HepG2 (cell line): ENCODE results near the gene MRFAP1L1. TPM values are rescaled to one million over a fixed set of nuclear protein-coding genes. Genes with fewer than 3 reads are reported as not detected.

ENCODE experiments used
- FOXC1 ChIP-seq: sonication (generic); formaldehyde crosslinking; IDR thresholded peaks from 2 replicates; pipeline ENCODE4 v1.8.0; 2022; ENCODE audit warnings: mild to moderate bottlenecking, missing genetic modification reagents, borderline replicate concordance
- FOXJ3 ChIP-seq: sonication (generic); formaldehyde crosslinking; IDR thresholded peaks from 2 replicates; pipeline ENCODE4 v1.4.0; 2020; ENCODE audit warnings: missing genetic modification reagents, mild to moderate bottlenecking, borderline replicate concordance
- KIAA2018 ChIP-seq: sonication (generic); formaldehyde crosslinking; IDR thresholded peaks from 2 replicates; pipeline ENCODE4 v1.5.0; 2020; ENCODE audit warnings: mild to moderate bottlenecking, missing genetic modification reagents, borderline replicate concordance
- NCOA2 ChIP-seq: sonication (generic); formaldehyde crosslinking; IDR thresholded peaks from 2 replicates; pipeline ENCODE4 v1.8.0; 2022; ENCODE audit warnings: inconsistent platforms
- ONECUT2 ChIP-seq: sonication (generic); formaldehyde crosslinking; IDR thresholded peaks from 2 replicates; pipeline ENCODE4 v1.4.0; 2020; ENCODE audit warnings: missing genetic modification reagents
- SOX13 ChIP-seq, 3 experiments: fragments of 450-650 bp in 1 of 3; sonication (generic) in 1 of 3; formaldehyde crosslinking in 1 of 3; IDR thresholded peaks in 2 of 3; conservative IDR thresholded peaks in 1 of 3; 2 replicates each; pipeline versions ENCODE4 v1.5.0 to v1.6.1; 2016 to 2020; ENCODE audit warnings: antibody characterized with exemption in 1 of 3, mild to moderate bottlenecking in 1 of 3, missing compliant biosample characterization in 1 of 3, missing genetic modification reagents in 1 of 3, moderate library complexity in 1 of 3
- TCF12 ChIP-seq, 2 experiments: fragments of 450-650 bp in 1 of 2; sonication (generic) in 1 of 2; formaldehyde crosslinking in 1 of 2; IDR thresholded peaks; 2 replicates each; pipeline versions ENCODE4 v1.6.1 to v1.8.0; 2017 to 2022; ENCODE audit warnings: antibody characterized with exemption in 1 of 2, mild to moderate bottlenecking in 1 of 2, missing genetic modification reagents in 1 of 2, moderate library complexity in 1 of 2
- TCF7 ChIP-seq: sonication (generic); IDR thresholded peaks from 2 replicates; pipeline ENCODE4 v1.6.1; 2016; ENCODE audit warnings: antibody characterized with exemption, low read depth
- ZBTB38 ChIP-seq: sonication (generic); formaldehyde crosslinking; IDR thresholded peaks from 2 replicates; pipeline ENCODE4 v1.5.1; 2020; ENCODE audit warnings: mild to moderate bottlenecking, missing genetic modification reagents
- ZBTB7B ChIP-seq: sonication (generic); formaldehyde crosslinking; IDR thresholded peaks from 2 replicates; pipeline ENCODE4 v1.4.0; 2020; ENCODE audit warnings: missing genetic modification reagents
- ZFP62 ChIP-seq: sonication (generic); formaldehyde crosslinking; IDR thresholded peaks from 2 replicates; pipeline ENCODE4 v1.4.0; 2020; ENCODE audit warnings: missing genetic modification reagents
- ZNF296 ChIP-seq: sonication (generic); formaldehyde crosslinking; conservative IDR thresholded peaks from 2 replicates; pipeline ENCODE4 v1.5.0; 2020; ENCODE audit warnings: mild to moderate bottlenecking, missing genetic modification reagents
- ZNF335 ChIP-seq: sonication (generic); formaldehyde crosslinking; IDR thresholded peaks from 2 replicates; pipeline ENCODE4 v1.4.0; 2020; ENCODE audit warnings: missing genetic modification reagents
- ZNF777 ChIP-seq: sonication (generic); formaldehyde crosslinking; IDR thresholded peaks from 2 replicates; pipeline ENCODE4 v1.4.0; 2020; ENCODE audit warnings: missing genetic modification reagents
- ZNF891 ChIP-seq: sonication (generic); formaldehyde crosslinking; IDR thresholded peaks from 2 replicates; pipeline ENCODE4 v1.5.0; 2020; ENCODE audit warnings: mild to moderate bottlenecking, missing genetic modification reagents
- polyA plus RNA-seq, 8 experiments: library from polyadenylated mRNA; depleted of rRNA in 3 of 8; stranded (reverse) in 7 of 8; unstranded in 1 of 8; fragments of >200 nt; fragmentation: Illumina TruSeq in 4 of 8; extraction: Trizol in 4 of 8; gene quantifications; 2 replicates each; pipeline versions ENCODE4 v1.2.1 to v1.2.3, GENCODE V29; 2011 to 2016; ENCODE audit warnings: low read depth in 4 of 8, missing spikeins in 1 of 8, mixed read lengths in 1 of 8; ENCODE audit not compliant: insufficient read depth in 1 of 8
- total RNA-seq, 5 experiments: library from RNA; depleted of rRNA; stranded (reverse); fragments of >200 nt; fragmentation: Illumina TruSeq; extraction: Trizol; gene quantifications; 2 replicates each; pipeline ENCODE4 v1.2.3, GENCODE V29; 2016; ENCODE audit warnings: low read depth in 1 of 5
- TF ChIP-seq, protein P1 (sequence below): sonication (generic); formaldehyde crosslinking; IDR thresholded peaks from 2 replicates; pipeline ENCODE4 v1.4.0; 2020; ENCODE audit warnings: low read depth, missing genetic modification reagents

The MRFAP1L1 gene
- total and polyA plus RNA-seq, 2 of the 13 experiments (the other 11 are each of a cell fraction or from before 2014, with no cell fraction given) = 44.8 to 76.6 TPM

- TF ChIP-seq KIAA2018 (CRISPR knock-in tag) = no peak
- 0 out of 2 replicates have a peak, but pooled peaks have one; percentile 20 for TF ChIP-seq SOX13 (IDR thresholded peaks at IDR 0.05)
- TF ChIP-seq SOX13 (CRISPR knock-in tag; conservative IDR thresholded peaks at IDR 0.05 in 1 of 2, IDR thresholded peaks at IDR 0.05 in 1 of 2) = peak in 1 of 2 experiments; percentile 79; a peak in 2 of 4 replicates
- TF ChIP-seq ZFP62 (CRISPR knock-in tag) = no peak
- TF ChIP-seq NCOA2 (CRISPR knock-in tag) = peak; percentile 70; the same call in 1 of the 2 replicates
- TF ChIP-seq ZNF891 (CRISPR knock-in tag) = no peak
- peak; percentile 60; the same call in 1 of the 2 replicates for TF ChIP-seq FOXJ3 (CRISPR knock-in tag)
- peak; percentile 69; the same call in 1 of the 2 replicates for TF ChIP-seq ZNF335 (CRISPR knock-in tag)
- TF ChIP-seq ZNF777 (CRISPR knock-in tag) = 0 out of 2 replicates have a peak, but pooled peaks have one; percentile 43
- TF ChIP-seq, protein P1, sequence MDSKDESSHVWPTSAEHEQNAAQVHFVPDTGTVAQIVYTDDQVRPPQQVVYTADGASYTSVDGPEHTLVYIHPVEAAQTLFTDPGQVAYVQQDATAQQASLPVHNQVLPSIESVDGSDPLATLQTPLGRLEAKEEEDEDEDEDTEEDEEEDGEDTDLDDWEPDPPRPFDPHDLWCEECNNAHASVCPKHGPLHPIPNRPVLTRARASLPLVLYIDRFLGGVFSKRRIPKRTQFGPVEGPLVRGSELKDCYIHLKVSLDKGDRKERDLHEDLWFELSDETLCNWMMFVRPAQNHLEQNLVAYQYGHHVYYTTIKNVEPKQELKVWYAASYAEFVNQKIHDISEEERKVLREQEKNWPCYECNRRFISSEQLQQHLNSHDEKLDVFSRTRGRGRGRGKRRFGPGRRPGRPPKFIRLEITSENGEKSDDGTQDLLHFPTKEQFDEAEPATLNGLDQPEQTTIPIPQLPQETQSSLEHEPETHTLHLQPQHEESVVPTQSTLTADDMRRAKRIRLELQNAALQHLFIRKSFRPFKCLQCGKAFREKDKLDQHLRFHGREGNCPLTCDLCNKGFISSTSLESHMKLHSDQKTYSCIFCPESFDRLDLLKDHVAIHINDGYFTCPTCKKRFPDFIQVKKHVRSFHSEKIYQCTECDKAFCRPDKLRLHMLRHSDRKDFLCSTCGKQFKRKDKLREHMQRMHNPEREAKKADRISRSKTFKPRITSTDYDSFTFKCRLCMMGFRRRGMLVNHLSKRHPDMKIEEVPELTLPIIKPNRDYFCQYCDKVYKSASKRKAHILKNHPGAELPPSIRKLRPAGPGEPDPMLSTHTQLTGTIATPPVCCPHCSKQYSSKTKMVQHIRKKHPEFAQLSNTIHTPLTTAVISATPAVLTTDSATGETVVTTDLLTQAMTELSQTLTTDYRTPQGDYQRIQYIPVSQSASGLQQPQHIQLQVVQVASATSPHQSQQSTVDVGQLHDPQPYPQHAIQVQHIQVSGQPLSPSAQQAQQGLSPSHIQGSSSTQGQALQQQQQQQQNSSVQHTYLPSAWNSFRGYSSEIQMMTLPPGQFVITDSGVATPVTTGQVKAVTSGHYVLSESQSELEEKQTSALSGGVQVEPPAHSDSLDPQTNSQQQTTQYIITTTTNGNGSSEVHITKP (CRISPR knock-in tag) = peak; percentile 70; the same call in 1 of the 2 replicates
- no peak for TF ChIP-seq TCF12 (IDR thresholded peaks at IDR 0.05)
- TF ChIP-seq TCF12 (CRISPR knock-in tag; IDR thresholded peaks at IDR 0.05) = peak; percentile 93
- TF ChIP-seq ZBTB7B (CRISPR knock-in tag) = peak; percentile 94
- TF ChIP-seq ONECUT2 (CRISPR knock-in tag) = 0 out of 2 replicates have a peak, but pooled peaks have one; percentile 10
- TF ChIP-seq ZNF296 (CRISPR knock-in tag) = peak; percentile 85; the same call in 1 of the 2 replicates
- peak; percentile 62 for TF ChIP-seq FOXC1
- no peak for TF ChIP-seq TCF7
- peak; percentile 82; the same call in 1 of the 2 replicates for TF ChIP-seq ZBTB38 (CRISPR knock-in tag)
Measured at GRCh38 chr4:6749340-6750171, 39.9 kb upstream of the MRFAP1L1 start (continued).
